ENCODE results near the gene SLC11A2. TPM values are rescaled to one million over a fixed set of nuclear protein-coding genes. Genes with fewer than 3 reads are reported as not detected.
A peak's percentile ranks its signal among the peaks of the same experiment; 100 is the strongest.

SLC11A2 gene
- total and polyA plus RNA-seq, 2 of the 13 experiments (the other 11 are each of a cell fraction or from before 2014, with no cell fraction given), result 71.7 to 77.0 TPM

DNA sequence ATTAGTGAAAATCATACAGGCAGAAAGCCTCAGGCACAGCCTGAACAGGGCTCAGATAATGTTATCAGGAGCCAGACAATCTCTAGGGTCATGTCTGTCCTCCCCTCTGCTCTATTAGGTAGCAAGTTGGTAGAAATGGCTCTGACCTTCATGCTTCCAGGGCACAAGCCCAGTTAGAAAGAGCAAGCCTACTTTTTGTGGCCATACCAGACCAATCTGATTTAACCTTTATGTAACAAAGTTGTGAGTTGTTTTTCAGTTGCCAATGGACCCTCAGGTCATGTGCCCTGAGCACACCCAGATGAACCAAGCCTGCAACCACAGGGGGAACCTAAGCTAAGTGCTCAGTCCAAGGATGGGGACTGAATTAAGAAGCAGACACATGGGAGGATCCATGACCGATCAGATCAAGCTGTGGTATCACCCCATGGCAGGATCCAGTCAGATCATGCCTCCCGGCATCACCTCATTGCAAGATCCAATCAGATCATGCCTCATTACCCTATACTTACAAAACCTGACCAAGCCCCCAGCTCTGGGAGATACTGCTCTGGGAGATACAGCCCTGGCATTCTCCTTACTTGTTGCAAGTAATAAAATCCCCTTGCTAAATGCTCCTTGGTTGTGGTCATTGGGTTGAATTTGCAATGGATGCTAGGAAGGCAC lies 92.6 kb downstream of the SLC11A2 start (continued):
- TF ChIP-seq, protein P1, sequence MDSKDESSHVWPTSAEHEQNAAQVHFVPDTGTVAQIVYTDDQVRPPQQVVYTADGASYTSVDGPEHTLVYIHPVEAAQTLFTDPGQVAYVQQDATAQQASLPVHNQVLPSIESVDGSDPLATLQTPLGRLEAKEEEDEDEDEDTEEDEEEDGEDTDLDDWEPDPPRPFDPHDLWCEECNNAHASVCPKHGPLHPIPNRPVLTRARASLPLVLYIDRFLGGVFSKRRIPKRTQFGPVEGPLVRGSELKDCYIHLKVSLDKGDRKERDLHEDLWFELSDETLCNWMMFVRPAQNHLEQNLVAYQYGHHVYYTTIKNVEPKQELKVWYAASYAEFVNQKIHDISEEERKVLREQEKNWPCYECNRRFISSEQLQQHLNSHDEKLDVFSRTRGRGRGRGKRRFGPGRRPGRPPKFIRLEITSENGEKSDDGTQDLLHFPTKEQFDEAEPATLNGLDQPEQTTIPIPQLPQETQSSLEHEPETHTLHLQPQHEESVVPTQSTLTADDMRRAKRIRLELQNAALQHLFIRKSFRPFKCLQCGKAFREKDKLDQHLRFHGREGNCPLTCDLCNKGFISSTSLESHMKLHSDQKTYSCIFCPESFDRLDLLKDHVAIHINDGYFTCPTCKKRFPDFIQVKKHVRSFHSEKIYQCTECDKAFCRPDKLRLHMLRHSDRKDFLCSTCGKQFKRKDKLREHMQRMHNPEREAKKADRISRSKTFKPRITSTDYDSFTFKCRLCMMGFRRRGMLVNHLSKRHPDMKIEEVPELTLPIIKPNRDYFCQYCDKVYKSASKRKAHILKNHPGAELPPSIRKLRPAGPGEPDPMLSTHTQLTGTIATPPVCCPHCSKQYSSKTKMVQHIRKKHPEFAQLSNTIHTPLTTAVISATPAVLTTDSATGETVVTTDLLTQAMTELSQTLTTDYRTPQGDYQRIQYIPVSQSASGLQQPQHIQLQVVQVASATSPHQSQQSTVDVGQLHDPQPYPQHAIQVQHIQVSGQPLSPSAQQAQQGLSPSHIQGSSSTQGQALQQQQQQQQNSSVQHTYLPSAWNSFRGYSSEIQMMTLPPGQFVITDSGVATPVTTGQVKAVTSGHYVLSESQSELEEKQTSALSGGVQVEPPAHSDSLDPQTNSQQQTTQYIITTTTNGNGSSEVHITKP (CRISPR knock-in tag; IDR thresholded peaks at IDR 0.05; ENCODE audit: low read depth), result peak; percentile 87
- TF ChIP-seq ZNF605 (CRISPR knock-in tag; IDR thresholded peaks at IDR 0.05), result peak; percentile 55; the same call in 1 of the 2 replicates
- TF ChIP-seq, protein P2, sequence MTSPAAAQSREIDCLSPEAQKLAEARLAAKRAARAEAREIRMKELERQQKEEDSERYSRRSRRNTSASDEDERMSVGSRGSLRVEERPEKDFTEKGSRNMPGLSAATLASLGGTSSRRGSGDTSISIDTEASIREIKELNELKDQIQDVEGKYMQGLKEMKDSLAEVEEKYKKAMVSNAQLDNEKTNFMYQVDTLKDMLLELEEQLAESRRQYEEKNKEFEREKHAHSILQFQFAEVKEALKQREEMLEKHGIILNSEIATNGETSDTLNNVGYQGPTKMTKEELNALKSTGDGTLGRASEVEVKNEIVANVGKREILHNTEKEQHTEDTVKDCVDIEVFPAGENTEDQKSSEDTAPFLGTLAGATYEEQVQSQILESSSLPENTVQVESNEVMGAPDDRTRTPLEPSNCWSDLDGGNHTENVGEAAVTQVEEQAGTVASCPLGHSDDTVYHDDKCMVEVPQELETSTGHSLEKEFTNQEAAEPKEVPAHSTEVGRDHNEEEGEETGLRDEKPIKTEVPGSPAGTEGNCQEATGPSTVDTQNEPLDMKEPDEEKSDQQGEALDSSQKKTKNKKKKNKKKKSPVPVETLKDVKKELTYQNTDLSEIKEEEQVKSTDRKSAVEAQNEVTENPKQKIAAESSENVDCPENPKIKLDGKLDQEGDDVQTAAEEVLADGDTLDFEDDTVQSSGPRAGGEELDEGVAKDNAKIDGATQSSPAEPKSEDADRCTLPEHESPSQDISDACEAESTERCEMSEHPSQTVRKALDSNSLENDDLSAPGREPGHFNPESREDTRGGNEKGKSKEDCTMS (CRISPR knock-in tag; conservative IDR thresholded peaks at IDR 0.05), result no peak
- TF ChIP-seq ZBTB38 (CRISPR knock-in tag; IDR thresholded peaks at IDR 0.05), result no peak
- TF ChIP-seq, protein P3, sequence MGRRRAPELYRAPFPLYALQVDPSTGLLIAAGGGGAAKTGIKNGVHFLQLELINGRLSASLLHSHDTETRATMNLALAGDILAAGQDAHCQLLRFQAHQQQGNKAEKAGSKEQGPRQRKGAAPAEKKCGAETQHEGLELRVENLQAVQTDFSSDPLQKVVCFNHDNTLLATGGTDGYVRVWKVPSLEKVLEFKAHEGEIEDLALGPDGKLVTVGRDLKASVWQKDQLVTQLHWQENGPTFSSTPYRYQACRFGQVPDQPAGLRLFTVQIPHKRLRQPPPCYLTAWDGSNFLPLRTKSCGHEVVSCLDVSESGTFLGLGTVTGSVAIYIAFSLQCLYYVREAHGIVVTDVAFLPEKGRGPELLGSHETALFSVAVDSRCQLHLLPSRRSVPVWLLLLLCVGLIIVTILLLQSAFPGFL (CRISPR knock-in tag; IDR thresholded peaks at IDR 0.05), result no peak
- TF ChIP-seq, protein P4, sequence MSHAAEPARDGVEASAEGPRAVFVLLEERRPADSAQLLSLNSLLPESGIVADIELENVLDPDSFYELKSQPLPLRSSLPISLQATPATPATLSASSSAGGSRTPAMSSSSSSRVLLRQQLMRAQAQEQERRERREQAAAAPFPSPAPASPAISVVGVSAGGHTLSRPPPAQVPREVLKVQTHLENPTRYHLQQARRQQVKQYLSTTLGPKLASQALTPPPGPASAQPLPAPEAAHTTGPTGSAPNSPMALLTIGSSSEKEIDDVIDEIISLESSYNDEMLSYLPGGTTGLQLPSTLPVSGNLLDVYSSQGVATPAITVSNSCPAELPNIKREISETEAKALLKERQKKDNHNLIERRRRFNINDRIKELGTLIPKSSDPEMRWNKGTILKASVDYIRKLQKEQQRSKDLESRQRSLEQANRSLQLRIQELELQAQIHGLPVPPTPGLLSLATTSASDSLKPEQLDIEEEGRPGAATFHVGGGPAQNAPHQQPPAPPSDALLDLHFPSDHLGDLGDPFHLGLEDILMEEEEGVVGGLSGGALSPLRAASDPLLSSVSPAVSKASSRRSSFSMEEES (CRISPR knock-in tag; IDR thresholded peaks at IDR 0.05), result peak; percentile 59
- TF ChIP-seq ELF3 (CRISPR knock-in tag; IDR thresholded peaks at IDR 0.05), result peak; percentile 25; the same call in 1 of the 2 replicates
- TF ChIP-seq CHD4 (IDR thresholded peaks at IDR 0.05; ENCODE audit: borderline replicate concordance, low read length), result 0 out of 2 replicates have a peak, but pooled peaks have one; percentile 3
- TF ChIP-seq, protein P5, sequence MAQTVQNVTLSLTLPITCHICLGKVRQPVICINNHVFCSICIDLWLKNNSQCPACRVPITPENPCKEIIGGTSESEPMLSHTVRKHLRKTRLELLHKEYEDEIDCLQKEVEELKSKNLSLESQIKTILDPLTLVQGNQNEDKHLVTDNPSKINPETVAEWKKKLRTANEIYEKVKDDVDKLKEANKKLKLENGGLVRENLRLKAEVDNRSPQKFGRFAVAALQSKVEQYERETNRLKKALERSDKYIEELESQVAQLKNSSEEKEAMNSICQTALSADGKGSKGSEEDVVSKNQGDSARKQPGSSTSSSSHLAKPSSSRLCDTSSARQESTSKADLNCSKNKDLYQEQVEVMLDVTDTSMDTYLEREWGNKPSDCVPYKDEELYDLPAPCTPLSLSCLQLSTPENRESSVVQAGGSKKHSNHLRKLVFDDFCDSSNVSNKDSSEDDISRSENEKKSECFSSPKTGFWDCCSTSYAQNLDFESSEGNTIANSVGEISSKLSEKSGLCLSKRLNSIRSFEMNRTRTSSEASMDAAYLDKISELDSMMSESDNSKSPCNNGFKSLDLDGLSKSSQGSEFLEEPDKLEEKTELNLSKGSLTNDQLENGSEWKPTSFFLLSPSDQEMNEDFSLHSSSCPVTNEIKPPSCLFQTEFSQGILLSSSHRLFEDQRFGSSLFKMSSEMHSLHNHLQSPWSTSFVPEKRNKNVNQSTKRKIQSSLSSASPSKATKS (CRISPR knock-in tag; IDR thresholded peaks at IDR 0.05), result 0 out of 2 replicates have a peak, but pooled peaks have one; percentile 35
- no peak for TF ChIP-seq HNRNPK (IDR thresholded peaks at IDR 0.05; ENCODE audit: low read depth, low read length, poor library complexity, severe bottlenecking)
- TF ChIP-seq ZNF430 (CRISPR knock-in tag; IDR thresholded peaks at IDR 0.05), result 0 out of 2 replicates have a peak, but pooled peaks have one; percentile 35
- TF ChIP-seq BCL6 (CRISPR knock-in tag; IDR thresholded peaks at IDR 0.05), result 0 out of 2 replicates have a peak, but pooled peaks have one; percentile 15
- TF ChIP-seq, protein P6, sequence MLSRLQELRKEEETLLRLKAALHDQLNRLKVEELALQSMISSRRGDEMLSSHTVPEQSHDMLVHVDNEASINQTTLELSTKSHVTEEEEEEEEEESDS (CRISPR knock-in tag; IDR thresholded peaks at IDR 0.05; ENCODE audit: borderline replicate concordance), result no peak
- TF ChIP-seq MYC (CRISPR knock-in tag; IDR thresholded peaks at IDR 0.05; ENCODE audit: borderline replicate concordance), result no peak
- 0 out of 2 replicates have a peak, but pooled peaks have one; percentile 32 for TF ChIP-seq IRF2 (CRISPR knock-in tag; IDR thresholded peaks at IDR 0.05)
- TF ChIP-seq STAG1 (CRISPR knock-in tag; IDR thresholded peaks at IDR 0.05), result 0 out of 2 replicates have a peak, but pooled peaks have one; percentile 2
- peak in 1 of 2 experiments; percentile 18; a peak in 1 of 4 replicates for TF ChIP-seq KLF16 (CRISPR knock-in tag; IDR thresholded peaks at IDR 0.05)

Data from HepG2 (cell line).